ENCODE measurements around the gene TDRD1.

DNA sequence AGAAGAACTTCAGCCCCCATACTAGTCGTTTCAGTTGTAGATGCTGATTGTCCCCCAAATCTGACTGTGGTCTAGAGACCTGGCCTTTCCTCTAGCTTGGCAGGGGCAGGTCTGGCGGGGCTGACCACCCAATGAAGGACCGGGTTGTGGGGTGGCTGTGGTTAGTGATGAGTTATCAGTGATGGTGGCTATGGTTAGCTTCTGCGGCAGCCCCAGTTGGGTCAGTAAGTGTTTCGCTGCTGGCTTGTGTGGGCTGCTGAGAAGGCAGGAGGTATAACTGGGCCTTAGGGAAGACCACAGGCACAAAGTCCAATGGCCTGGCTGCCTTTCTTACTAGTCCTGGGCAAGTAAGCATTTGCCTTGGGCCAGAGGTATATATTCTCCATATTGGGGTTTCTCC lies 81.2 kb downstream of the TDRD1 start:
- no peak for TF ChIP-seq EZH2phosphoT487 (IDR thresholded peaks at IDR 0.05; ENCODE audit: insufficient read depth, low read depth)
- no peak for TF ChIP-seq EZH2 (IDR thresholded peaks at IDR 0.05; ENCODE audit: insufficient read depth, poor library complexity, severe bottlenecking)
